AG04449 (cell line): ENCODE data around the gene P3H3.
"Not testable (repeated sequence)": the region's sequence is repeated elsewhere in the genome, so short reads cannot be mapped to it uniquely, and the experiment has no call there.

Experiments used
- CTCF ChIA-PET: fragments of 350-600 bp; formaldehyde crosslinking; extraction: SDS; loops from one replicate; lab custom pipeline; 2021; ENCODE audit warnings: antibody characterized with exemption; lab: Yijun Ruan, JAX
- POLR2A ChIA-PET: fragments of 400-600, 350-600 bp; formaldehyde crosslinking; extraction: SDS; loops from one replicate; lab custom pipeline; 2020; ENCODE audit warnings: antibody characterized with exemption, inconsistent platforms; lab: Yijun Ruan, JAX
- DNase-seq: peaks from one replicate; pipeline ENCODE4 v3.0.0-alpha.2; 2010; ENCODE audit warnings: low read depth, low spot score
- H3K4me3 ChIP-seq: 2 replicates; pipeline ENCODE4 v1.5.1; 2011; ENCODE audit warnings: low read depth, mild to moderate bottlenecking, control low read depth, low read length
- TF ChIP-seq, protein P1 (sequence below): IDR thresholded peaks from one replicate; pipeline ENCODE4 v1.5.1; 2011; ENCODE audit warnings: mild to moderate bottlenecking, moderate library complexity, low read length, control low read depth, inconsistent platforms; ENCODE audit not compliant: insufficient read depth; ENCODE audit errors: missing control alignments

Gene P3H3

GRCh38 chr12:6868211-6869048 is 40.2 kb downstream of the P3H3 start:
- ChIA-PET POLR2A (interaction anchor here (0.9 to 10.2 kb wide), 15 partner anchors 8 to 116 kb away, joined by 3 to 164 read pairs (median 7); partner anchors contain the start of genes C12orf57, CDCA3, GNB3 and MLF2), CTCF (interaction anchor here (1.0 to 6.5 kb wide), 21 partner anchors 8 to 374 kb away, joined by 3 to 88 read pairs (median 7); partner anchors contain the start of genes C1RL, CDCA3, MLF2 and PTMS)
- DNase-seq, result no peak
- TF ChIP-seq, protein P1, sequence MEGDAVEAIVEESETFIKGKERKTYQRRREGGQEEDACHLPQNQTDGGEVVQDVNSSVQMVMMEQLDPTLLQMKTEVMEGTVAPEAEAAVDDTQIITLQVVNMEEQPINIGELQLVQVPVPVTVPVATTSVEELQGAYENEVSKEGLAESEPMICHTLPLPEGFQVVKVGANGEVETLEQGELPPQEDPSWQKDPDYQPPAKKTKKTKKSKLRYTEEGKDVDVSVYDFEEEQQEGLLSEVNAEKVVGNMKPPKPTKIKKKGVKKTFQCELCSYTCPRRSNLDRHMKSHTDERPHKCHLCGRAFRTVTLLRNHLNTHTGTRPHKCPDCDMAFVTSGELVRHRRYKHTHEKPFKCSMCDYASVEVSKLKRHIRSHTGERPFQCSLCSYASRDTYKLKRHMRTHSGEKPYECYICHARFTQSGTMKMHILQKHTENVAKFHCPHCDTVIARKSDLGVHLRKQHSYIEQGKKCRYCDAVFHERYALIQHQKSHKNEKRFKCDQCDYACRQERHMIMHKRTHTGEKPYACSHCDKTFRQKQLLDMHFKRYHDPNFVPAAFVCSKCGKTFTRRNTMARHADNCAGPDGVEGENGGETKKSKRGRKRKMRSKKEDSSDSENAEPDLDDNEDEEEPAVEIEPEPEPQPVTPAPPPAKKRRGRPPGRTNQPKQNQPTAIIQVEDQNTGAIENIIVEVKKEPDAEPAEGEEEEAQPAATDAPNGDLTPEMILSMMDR, result peak; percentile 23
- H3K4me3 ChIP-seq, result peak overlapping the region; percentile 96

DNA sequence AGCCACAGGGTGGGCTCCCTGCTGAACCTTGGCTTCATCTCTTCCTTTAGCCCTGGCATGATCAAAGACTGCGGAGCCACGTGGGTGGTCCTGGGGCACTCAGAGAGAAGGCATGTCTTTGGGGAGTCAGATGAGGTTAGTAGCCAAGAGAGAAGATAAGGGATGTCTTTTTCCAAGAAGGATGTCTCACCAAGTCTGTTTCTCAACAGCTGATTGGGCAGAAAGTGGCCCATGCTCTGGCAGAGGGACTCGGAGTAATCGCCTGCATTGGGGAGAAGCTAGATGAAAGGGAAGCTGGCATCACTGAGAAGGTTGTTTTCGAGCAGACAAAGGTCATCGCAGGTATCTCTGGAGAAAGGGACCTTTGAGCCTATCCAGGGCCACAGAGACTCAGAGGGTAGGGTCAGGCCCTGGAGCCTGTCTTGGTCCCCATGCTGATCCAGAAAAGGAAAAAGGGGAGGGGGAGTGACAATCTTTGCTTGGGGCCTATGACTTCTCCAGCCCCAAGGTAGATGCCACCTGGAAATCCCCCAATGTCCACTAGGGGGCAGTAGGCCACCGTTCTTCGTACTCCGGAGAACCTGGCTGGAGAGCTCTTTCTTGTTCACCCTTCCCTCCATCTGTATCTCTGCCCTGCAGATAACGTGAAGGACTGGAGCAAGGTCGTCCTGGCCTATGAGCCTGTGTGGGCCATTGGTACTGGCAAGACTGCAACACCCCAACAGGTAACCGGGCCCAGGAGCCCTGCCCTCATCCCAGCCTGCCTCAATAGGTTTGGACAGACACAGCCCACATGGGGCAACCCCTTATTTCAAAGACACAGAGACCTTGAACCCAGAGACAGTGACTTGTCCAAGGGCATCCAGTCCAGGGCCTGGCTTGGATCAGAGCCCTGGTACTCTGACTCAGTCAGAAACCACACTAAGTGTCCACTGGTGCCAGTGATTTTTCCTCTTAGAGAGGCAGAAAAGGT is 41.1 kb downstream of the P3H3 start:
- POLR2A ChIA-PET, result interaction anchor here (0.6 to 10.2 kb wide), 10 partner anchors 10 to 117 kb away, joined by 3 to 164 read pairs (median 8); partner anchors contain the start of genes C12orf57, CDCA3, MLF2 and PTMS
- peak overlapping the region; percentile 96 for H3K4me3 ChIP-seq
- no peak for DNase-seq
- TF ChIP-seq, protein P1, result peak; percentile 77
- CTCF ChIA-PET, result interaction anchor here (0.6 to 6.5 kb wide), 44 partner anchors 9 to 375 kb away, joined by 3 to 88 read pairs (median 4); partner anchors contain the start of genes C12orf57, C1RL, CDCA3 and MLF2

- ChIA-PET POLR2A (interaction anchor here (1.6 to 10.2 kb wide), 2 partner anchors 11 to 19 kb away, joined by 4 to 164 read pairs; partner anchors contain the start of genes CDCA3 and USP5), CTCF (interaction anchor here (0.8 to 6.5 kb wide), 22 partner anchors 10 to 243 kb away, joined by 3 to 88 read pairs (median 8); partner anchors contain the start of genes C12orf57, CDCA3, ENO2 and LPCAT3)
- not testable (repeated sequence) for DNase-seq, H3K4me3 ChIP-seq
Measured at GRCh38 chr12:6870304-6870703, 42.1 kb downstream of the P3H3 start.

DNA sequence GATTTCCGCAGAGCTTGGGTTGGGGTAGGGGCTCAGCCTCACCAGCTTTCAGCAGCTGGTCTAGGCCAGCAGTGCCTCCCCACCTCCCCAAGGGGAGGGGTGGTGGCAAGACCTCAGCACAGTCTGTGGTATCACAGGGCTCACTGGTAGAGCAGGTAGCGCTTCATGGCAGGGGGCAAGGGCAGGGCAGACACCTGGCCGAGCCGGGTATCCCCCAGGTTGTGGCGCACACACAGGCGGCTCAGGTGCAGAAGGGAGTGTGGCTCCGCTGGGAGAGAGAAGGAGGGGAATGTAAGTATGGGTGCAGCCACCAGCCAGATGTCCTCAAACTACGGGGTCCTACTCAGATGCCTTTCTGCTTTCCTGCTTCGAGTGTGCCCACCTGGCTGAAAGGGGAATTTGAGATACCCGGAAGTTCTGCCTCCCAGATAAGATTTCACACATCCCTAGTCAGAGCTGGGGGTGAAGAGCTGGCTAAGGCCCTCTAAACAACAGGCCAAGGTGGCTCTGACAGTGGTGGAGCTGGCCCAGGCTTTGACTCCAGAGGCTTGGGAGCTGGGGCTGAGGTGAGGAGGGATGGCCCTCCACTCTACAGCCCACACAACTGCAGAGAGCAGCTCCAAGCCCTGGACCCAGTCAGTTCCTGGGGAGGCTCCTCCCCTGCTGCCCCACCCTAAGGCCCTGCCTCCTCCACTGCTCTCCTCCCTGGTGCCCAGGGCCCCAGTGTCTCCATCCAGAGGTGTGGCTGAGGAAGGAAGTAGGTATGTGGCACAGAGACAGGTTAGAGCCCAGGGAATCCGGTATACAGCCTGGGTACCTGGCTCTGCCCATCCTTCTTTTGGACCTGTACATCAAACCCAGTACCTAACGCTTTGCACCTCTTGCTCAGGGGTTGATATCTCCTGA is 43.1 kb downstream of the P3H3 start:
- ChIA-PET POLR2A (interaction anchor here (1.0 to 10.2 kb wide), 5 partner anchors 10 to 44 kb away, joined by 3 to 164 read pairs (median 4); partner anchors contain the start of genes CDCA3 and USP5), CTCF (interaction anchor here (0.6 to 6.3 kb wide), 30 partner anchors 11 to 147 kb away, joined by 3 to 88 read pairs (median 8); partner anchors contain the start of genes C12orf57, CDCA3, ENO2 and GNB3)
- no peak for DNase-seq
- TF ChIP-seq, protein P1, result no peak
- peak overlapping the region; percentile 78 for H3K4me3 ChIP-seq

GRCh38 chr12:6872073-6873048 is 44.2 kb downstream of the P3H3 start:
- ChIA-PET POLR2A (interaction anchor here (0.6 to 10.2 kb wide), 18 partner anchors 9 to 207 kb away, joined by 3 to 164 read pairs (median 4); partner anchors contain the start of genes C12orf57, CDCA3, MLF2 and RNU7-1), CTCF (interaction anchor here (0.6 to 6.3 kb wide), 44 partner anchors 9 to 323 kb away, joined by 3 to 88 read pairs (median 6); partner anchors contain the start of genes C12orf57, CDCA3, COPS7A and ENO2)
- no peak for DNase-seq
- TF ChIP-seq, protein P1, result peak; percentile 100
- H3K4me3 ChIP-seq, result peak overlapping the region; percentile 78
